HG03095 (cell line): Measurements from ENCODE around the gene GMPS.
"Not testable (repeated sequence)": the region's sequence is repeated elsewhere in the genome, so short reads cannot be mapped to it uniquely, and the experiment has no call there.

Source experiments
- ATAC-seq: cut with Tn5 transposase; IDR thresholded peaks from one replicate; pipeline ENCODE4 v1.9.1; 2021; ENCODE audit warnings: moderate library complexity; ENCODE audit not compliant: unreplicated experiment

GMPS gene

GRCh38 chr3:155934230-155934629 lies 63.8 kb downstream of the GMPS start:
- no peak for ATAC-seq

GRCh38 chr3:155938409-155938808 lies 68.0 kb downstream of the GMPS start:
- ATAC-seq, result no peak

GRCh38 chr3:155941354-155941753 lies 70.9 kb downstream of the GMPS start:
- no peak for ATAC-seq

GRCh38 chr3:155944081-155944480 lies 73.6 kb downstream of the GMPS start:
- ATAC-seq, result no peak

GRCh38 chr3:155946178-155946577 lies 75.7 kb downstream of the GMPS start:
- no peak for ATAC-seq

GRCh38 chr3:155948476-155948875 lies 78.0 kb downstream of the GMPS start:
- no peak for ATAC-seq

- no peak for ATAC-seq
Observed at GRCh38 chr3:155949453-155950217, 79.2 kb downstream of the GMPS start.

GRCh38 chr3:155956508-155957411 lies 86.3 kb downstream of the GMPS start:
- ATAC-seq, result no peak

GRCh38 chr3:155957412-155957880 lies 87.0 kb downstream of the GMPS start:
- no peak for ATAC-seq

GRCh38 chr3:155958676-155959075 lies 88.2 kb downstream of the GMPS start:
- no peak for ATAC-seq

- no peak for ATAC-seq
Observed at GRCh38 chr3:155960060-155960459, 89.6 kb downstream of the GMPS start.

- not testable (repeated sequence) for ATAC-seq
Observed at GRCh38 chr3:155961044-155961443, 90.6 kb downstream of the GMPS start.

- ATAC-seq, result no peak
Observed at GRCh38 chr3:155963570-155963969, 93.1 kb downstream of the GMPS start.

GRCh38 chr3:155970398-155970797 lies 99.9 kb downstream of the GMPS start:
- ATAC-seq, result no peak

- ATAC-seq, result peak; percentile 82
Observed at GRCh38 chr3:155972885-155973584, 102.6 kb downstream of the GMPS start.

GRCh38 chr3:155978324-155978723 lies 107.9 kb downstream of the GMPS start:
- ATAC-seq, result no peak

- ATAC-seq, result no peak
Observed at GRCh38 chr3:155979746-155980145, 109.3 kb downstream of the GMPS start.

- ATAC-seq, result no peak
Observed at GRCh38 chr3:155981669-155982068, 111.2 kb downstream of the GMPS start.

- ATAC-seq, result no peak
Observed at GRCh38 chr3:155983834-155984474, 113.5 kb downstream of the GMPS start.

GRCh38 chr3:155984791-155985417 lies 114.5 kb downstream of the GMPS start:
- ATAC-seq, result no peak
